H1 (cell line): Measurements from ENCODE around the gene PRXL2A. TPM values are rescaled to one million over a fixed set of nuclear protein-coding genes. Genes with fewer than 3 reads are reported as not detected.
"Not testable (repeated sequence)": the region's sequence is repeated elsewhere in the genome, so short reads cannot be mapped to it uniquely, and the experiment has no call there.

Experiments used
- CTCF ChIA-PET: fragments of 300-600 bp; sonication (Branson Sonifier 250); formaldehyde crosslinking; loops from one replicate; lab custom pipeline; 2021; ENCODE audit not compliant: partially characterized antibody; lab: Charles Lee
- POLR2A ChIA-PET: fragments of 300-600 bp; sonication (Branson Sonifier 250); formaldehyde crosslinking; loops from one replicate; lab custom pipeline; 2021; ENCODE audit warnings: inconsistent platforms; ENCODE audit not compliant: partially characterized antibody; lab: Charles Lee
- DNase-seq, 2 experiments: peaks; one replicate each; pipeline versions ENCODE4 v3.0.0 to v3.0.0-alpha.2; 2010 to 2022; ENCODE audit warnings: low spot score in 2 of 2, low read depth in 1 of 2, mixed read lengths in 1 of 2
- FAIRE-seq: peaks from 2 replicates; lab custom pipeline; 2011; peaks lifted over from hg19 to GRCh38; lab: Jason Lieb, UNC
- H2AFZ ChIP-seq: 2 replicates; pipeline ENCODE4 v1.8.1; 2012; ENCODE audit warnings: low read length, inconsistent platforms
- H2AK5ac ChIP-seq: 2 replicates; pipeline ENCODE4 v1.6.1; 2013; ENCODE audit warnings: low read depth, low read length
- H2BK120ac ChIP-seq: replicated peaks from 2 replicates; pipeline ENCODE3; 2013; ENCODE audit warnings: low read depth, low read length, inconsistent platforms
- H2BK12ac ChIP-seq: 2 replicates; pipeline ENCODE4 v1.6.1; 2013; ENCODE audit warnings: low read depth, low read length
- H2BK15ac ChIP-seq: 2 replicates; pipeline ENCODE4 v1.6.1; 2013; ENCODE audit warnings: low read length
- H2BK20ac ChIP-seq: 2 replicates; pipeline ENCODE4 v1.6.1; 2013; ENCODE audit warnings: low read length
- H2BK5ac ChIP-seq: 2 replicates; pipeline ENCODE4 v1.6.1; 2013; ENCODE audit warnings: low read depth, low read length
- H3K14ac ChIP-seq: 2 replicates; pipeline ENCODE4 v1.6.1; 2013; ENCODE audit warnings: inconsistent platforms; ENCODE audit not compliant: insufficient read length
- H3K18ac ChIP-seq: 2 replicates; pipeline ENCODE4 v1.6.1; 2013; ENCODE audit warnings: low read length; ENCODE audit errors: extremely low read depth
- H3K23ac ChIP-seq: 2 replicates; pipeline ENCODE4 v1.6.1; 2013; ENCODE audit warnings: inconsistent platforms; ENCODE audit not compliant: insufficient read length
- H3K23me2 ChIP-seq: 2 replicates; pipeline ENCODE4 v1.6.1; 2013; ENCODE audit warnings: low read depth, low read length
- H3K27ac ChIP-seq: 2 replicates; pipeline ENCODE4 v1.6.1; 2011; ENCODE audit warnings: low read depth, low read length, inconsistent platforms
- H3K27me3 ChIP-seq, 4 experiments: replicated peaks in 1 of 4; 1 replicate in 1 of 4; 2 replicates in 3 of 4; pipeline versions ENCODE4 v1.6.1 to v1.8.1; 2011 to 2013; ENCODE audit warnings: low read length in 3 of 4, mild to moderate bottlenecking in 3 of 4, inconsistent platforms in 2 of 4, mixed read lengths in 2 of 4, moderate library complexity in 1 of 4; ENCODE audit not compliant: control insufficient read depth in 3 of 4, insufficient read depth in 3 of 4; ENCODE audit errors: extremely low read depth in 1 of 4
- H3K36me3 ChIP-seq, 4 experiments: 2 replicates each; pipeline versions ENCODE4 v1.6.1 to v1.8.1; 2011 to 2013; ENCODE audit warnings: mild to moderate bottlenecking in 4 of 4, low read length in 3 of 4, moderate library complexity in 2 of 4, control low read depth in 1 of 4, inconsistent platforms in 1 of 4; ENCODE audit not compliant: insufficient read depth in 4 of 4, control insufficient read depth in 2 of 4
- H3K4ac ChIP-seq: replicated peaks from 2 replicates; pipeline ENCODE3; 2013; ENCODE audit warnings: low read length, low read depth, mixed read lengths, inconsistent platforms; ENCODE audit not compliant: insufficient read length
- H3K4me1 ChIP-seq, 4 experiments: replicated peaks in 1 of 4; 1 replicate in 1 of 4; 2 replicates in 3 of 4; pipeline versions ENCODE4 v1.6.1 to v1.8.1; 2011 to 2013; ENCODE audit warnings: low read length in 3 of 4, inconsistent platforms in 2 of 4, mixed read lengths in 1 of 4; ENCODE audit not compliant: insufficient read depth in 4 of 4, control insufficient read depth in 3 of 4
- H3K4me2 ChIP-seq, 2 experiments: 2 replicates each; pipeline versions ENCODE4 v1.6.1 to v1.8.1; 2011 to 2013; ENCODE audit warnings: low read depth in 2 of 2, low read length in 2 of 2, control low read depth in 1 of 2, inconsistent platforms in 1 of 2, mild to moderate bottlenecking in 1 of 2; ENCODE audit not compliant: insufficient read depth in 1 of 2
- H3K4me3 ChIP-seq, 4 experiments: fragments of 200-600, 300-600 bp in 1 of 4; sonication (generic), shearing (Covaris generic), sonication (Bioruptor Twin) in 1 of 4; 2 replicates each; pipeline versions ENCODE4 v1.5.1 to v1.8.1; 2011 to 2016; ENCODE audit warnings: low read length in 4 of 4, low read depth in 3 of 4, control low read depth in 2 of 4, inconsistent platforms in 2 of 4, mild to moderate bottlenecking in 2 of 4, mixed read lengths in 1 of 4, moderate library complexity in 1 of 4; ENCODE audit not compliant: insufficient read depth in 2 of 4; ENCODE audit errors: extremely low read depth in 1 of 4
- H3K56ac ChIP-seq: replicated peaks from 2 replicates; pipeline ENCODE3; 2013; ENCODE audit warnings: low read depth, mild to moderate bottlenecking, mixed read lengths, low read length, inconsistent platforms; ENCODE audit not compliant: insufficient read length
- H3K79me1 ChIP-seq: 2 replicates; pipeline ENCODE4 v1.6.1; 2013; ENCODE audit warnings: low read depth, low read length, control low read depth
- H3K79me2 ChIP-seq, 2 experiments: 2 replicates each; pipeline versions ENCODE4 v1.6.1 to v1.8.1; 2012 to 2013; ENCODE audit warnings: low read length in 2 of 2, mild to moderate bottlenecking in 2 of 2, inconsistent platforms in 1 of 2; ENCODE audit not compliant: insufficient read depth in 2 of 2, control insufficient read depth in 1 of 2
- H3K9ac ChIP-seq, 4 experiments: replicated peaks in 1 of 4; 1 replicate in 1 of 4; 2 replicates in 3 of 4; pipeline versions ENCODE4 v1.6.1 to v1.8.1; 2011 to 2013; ENCODE audit warnings: low read depth in 3 of 4, low read length in 3 of 4, control low read depth in 2 of 4, mild to moderate bottlenecking in 2 of 4, moderate library complexity in 2 of 4, inconsistent platforms in 1 of 4; ENCODE audit errors: extremely low read depth in 1 of 4
- H3K9me3 ChIP-seq, 2 experiments: 2 replicates each; pipeline versions ENCODE4 v1.6.1 to v1.8.1; 2012 to 2013; ENCODE audit warnings: mild to moderate bottlenecking in 2 of 2, moderate library complexity in 2 of 2, control low read depth in 1 of 2, inconsistent platforms in 1 of 2, low read depth in 1 of 2, low read length in 1 of 2, mixed read lengths in 1 of 2; ENCODE audit not compliant: insufficient read depth in 2 of 2
- H4K20me1 ChIP-seq, 2 experiments: replicated peaks in 1 of 2; 2 replicates each; pipeline versions ENCODE3 to v1.8.1; 2011 to 2013; ENCODE audit warnings: inconsistent platforms in 2 of 2, low read length in 2 of 2, mild to moderate bottlenecking in 1 of 2; ENCODE audit not compliant: insufficient read depth in 2 of 2, control insufficient read depth in 1 of 2
- H4K5ac ChIP-seq: 2 replicates; pipeline ENCODE4 v1.6.1; 2013; ENCODE audit warnings: low read length, low read depth, mixed read lengths, inconsistent platforms; ENCODE audit not compliant: insufficient read length
- H4K8ac ChIP-seq: 2 replicates; pipeline ENCODE4 v1.8.0; 2013; ENCODE audit warnings: mild to moderate bottlenecking, moderate library complexity, low read length, inconsistent platforms; ENCODE audit not compliant: insufficient read depth; ENCODE audit errors: extremely low read depth
- H4K91ac ChIP-seq: replicated peaks from 2 replicates; pipeline ENCODE3; 2013; ENCODE audit warnings: low read length, mixed read lengths, inconsistent platforms; ENCODE audit not compliant: insufficient read length
- WGBS, 2 experiments: shearing (Covaris generic) in 1 of 2; methylation state at CpG; one replicate each; pipeline versions ENCODE4 v1.1.6 to v1.1.7; 2013 to 2015; ENCODE audit warnings: low lambda C conversion rate in 2 of 2, mixed read lengths in 2 of 2, inconsistent platforms in 1 of 2, low coverage in 1 of 2, missing lambda C conversion rate in 1 of 2; ENCODE audit not compliant: insufficient replicate concordance in 2 of 2, insufficient coverage in 1 of 2, insufficient read length in 1 of 2; ENCODE audit errors: extremely low coverage in 1 of 2, missing lambda C conversion rate in 1 of 2; 5-methylcytosine and 5-hydroxymethylcytosine counted together
- polyA plus RNA-seq, 7 experiments: library from polyadenylated mRNA; depleted of rRNA in 3 of 7; stranded (reverse) in 5 of 7; unstranded in 2 of 7; fragments of >200 nt in 5 of 7; fragments of 200-250 nt in 2 of 7; gene quantifications; 1 replicate in 5 of 7; 2 replicates in 1 of 7; 4 replicates in 1 of 7; pipeline versions ENCODE4 v1.2.1 to v1.2.3, GENCODE V29; 2011 to 2013; ENCODE audit warnings: missing spikeins in 2 of 7, mixed read lengths in 2 of 7
- total RNA-seq: library from RNA; stranded (reverse); fragmentation: NEBNext Ultra II Directional; extraction: Animal tissue kit (Norgen Biotek cat#: 25700); gene quantifications from 2 replicates; pipeline ENCODE4 v1.2.1, GENCODE V29; 2021

PRXL2A gene
- total and polyA plus RNA-seq, 2 of the 8 experiments (the other 6 are each of a cell fraction or from before 2014, with no cell fraction given), result 13.4 to 58.3 TPM

GRCh38 chr10:80475641-80476040 is 67.3 kb downstream of the PRXL2A start:
- H3K4ac ChIP-seq, H2AFZ ChIP-seq, H3K27me3 ChIP-seq, H3K23ac ChIP-seq, H4K91ac ChIP-seq, H2BK120ac ChIP-seq, H3K18ac ChIP-seq, H2BK12ac ChIP-seq, H3K14ac ChIP-seq, H2BK5ac ChIP-seq, H3K27ac ChIP-seq, H3K79me1 ChIP-seq, H4K8ac ChIP-seq, H3K4me2 ChIP-seq, H3K56ac ChIP-seq, POLR2A ChIA-PET, H3K9ac ChIP-seq, H2AK5ac ChIP-seq, H3K9me3 ChIP-seq, H2BK20ac ChIP-seq, DNase-seq, FAIRE-seq, H4K5ac ChIP-seq, H3K4me3 ChIP-seq, H2BK15ac ChIP-seq, H3K36me3 ChIP-seq, H3K23me2 ChIP-seq: not testable (repeated sequence)
- WGBS, 2 experiments, result 95% methylated on average over 7 of the region's 7 CpGs; no CpG with 5 or more reads in 1 of the 2 experiments
- CTCF ChIA-PET, result interaction anchor here (1.2 to 38.4 kb wide), 3 partner anchors 24 to 121 kb away, joined by 9 to 1263 read pairs (median 456); partner anchors contain the start of gene TSPAN14
- peaks cover 0 to 68% of the 10 kb centered on the region in 2 experiments for H3K79me2 ChIP-seq
- peaks cover 2 to 18% (median 9%) of the 10 kb centered on the region in 4 experiments; a peak in 6 of 7 replicates for H3K4me1 ChIP-seq
- peaks cover 17 to 32% of the 10 kb centered on the region in 2 experiments for H4K20me1 ChIP-seq
